Frontal cortex (tissue), 4 donors: ENCODE measurements around the gene CXXC5. TPM values are rescaled to one million over a fixed set of nuclear protein-coding genes. Genes with fewer than 3 reads are reported as not detected.

Source experiments
- DNase-seq, 2 donors: peaks; one replicate each; pipeline ENCODE4 v3.0.0; 2012; ENCODE audit warnings: low spot score in 2 of 2
- FAIRE-seq: peaks from 2 replicates; lab custom pipeline; 2012; peaks lifted over from hg19 to GRCh38; lab: Jason Lieb, UNC
- total RNA-seq: library from RNA; depleted of rRNA; stranded (reverse); fragments of >200 nt; gene quantifications from one replicate; pipeline ENCODE4 v1.2.3, GENCODE V29; 2014
- donor health status: control.
- donor health status: control.
- donor health status: control.

Gene CXXC5
- total RNA-seq, 1 donor from 2014 or later, result 38.7 TPM

- FAIRE-seq (no peak), DNase-seq (peak in 1 of 2 donors; percentile 68)
These were observed 1.2 kb downstream of the CXXC5 start for GRCh38 chr5:139649082-139649991.

GRCh38 chr5:139650031-139650688 is 2.0 kb downstream of the CXXC5 start:
- DNase-seq (no peak), FAIRE-seq (no peak)

- no peak for FAIRE-seq
- DNase-seq, result peak in 1 of 2 donors; percentile 70
These were observed 2.5 kb downstream of the CXXC5 start for GRCh38 chr5:139650689-139651042.

- DNase-seq, result peak in 1 of 2 donors; percentile 79
These were observed 3.1 kb downstream of the CXXC5 start for GRCh38 chr5:139651043-139651834.

GRCh38 chr5:139651853-139652787 is 4.0 kb downstream of the CXXC5 start:
- no peak for FAIRE-seq
- peak; percentile 89 to 91 for DNase-seq

More at GRCh38 chr5:139651043-139651834, 3.1 kb downstream of the CXXC5 start:
- FAIRE-seq, result no peak

- DNase-seq (no peak), FAIRE-seq (no peak)
These were observed 4.7 kb downstream of the CXXC5 start for GRCh38 chr5:139652788-139653241.

- FAIRE-seq (no peak), DNase-seq (no peak)
These were observed 5.5 kb downstream of the CXXC5 start for GRCh38 chr5:139653616-139654015.

- DNase-seq (no peak), FAIRE-seq (no peak)
These were observed 6.3 kb downstream of the CXXC5 start for GRCh38 chr5:139654464-139654863.

GRCh38 chr5:139654871-139655491 is 6.8 kb downstream of the CXXC5 start:
- no peak for FAIRE-seq
- no peak for DNase-seq

- no peak for FAIRE-seq
- DNase-seq, result no peak
These were observed 7.7 kb downstream of the CXXC5 start for GRCh38 chr5:139655727-139656271.

GRCh38 chr5:139657363-139658321 is 9.5 kb downstream of the CXXC5 start:
- DNase-seq (no peak), FAIRE-seq (no peak)

GRCh38 chr5:139658501-139658927 is 10.4 kb downstream of the CXXC5 start:
- DNase-seq, result no peak
- no peak for FAIRE-seq

GRCh38 chr5:139658928-139659667 is 10.9 kb downstream of the CXXC5 start:
- DNase-seq (no peak), FAIRE-seq (no peak)

- no peak for FAIRE-seq
- DNase-seq, result no peak
These were observed 11.5 kb downstream of the CXXC5 start for GRCh38 chr5:139659695-139660101.

GRCh38 chr5:139660105-139660922 is 12.2 kb downstream of the CXXC5 start:
- peak in 1 of 2 donors; percentile 81 for DNase-seq
- FAIRE-seq, result no peak
